Muscle layer of colon (tissue), 2 donors: ENCODE measurements around the gene MXD3.

Source experiments
- H3K27ac ChIP-seq: one replicate; pipeline ENCODE4 v1.7.0; 2013; ENCODE audit warnings: low read depth, mild to moderate bottlenecking, low read length, moderate library complexity
- H3K27me3 ChIP-seq, 2 donors: one replicate each; pipeline ENCODE4 v1.7.0; 2013; ENCODE audit warnings: low read length in 2 of 2, mild to moderate bottlenecking in 2 of 2; ENCODE audit not compliant: insufficient read depth in 2 of 2, control insufficient read depth in 1 of 2
- H3K36me3 ChIP-seq: one replicate; pipeline ENCODE4 v1.7.0; 2013; ENCODE audit warnings: mild to moderate bottlenecking, low read length; ENCODE audit not compliant: insufficient read depth
- H3K4me1 ChIP-seq: one replicate; pipeline ENCODE4 v1.7.0; 2013; ENCODE audit warnings: mild to moderate bottlenecking, low read length; ENCODE audit not compliant: insufficient read depth
- H3K4me3 ChIP-seq, 2 donors: one replicate each; pipeline ENCODE4 v1.7.0; 2013; ENCODE audit warnings: low read length in 2 of 2, low read depth in 1 of 2, mild to moderate bottlenecking in 1 of 2, moderate library complexity in 1 of 2
- H3K9ac ChIP-seq: one replicate; pipeline ENCODE4 v1.7.0; 2013; ENCODE audit warnings: low read length
- H3K9me3 ChIP-seq: one replicate; pipeline ENCODE4 v1.7.0; 2013; ENCODE audit warnings: mild to moderate bottlenecking, low read length
- donor health status: abdominal sarcoma.
- donor health status: Adenocarcinoma of cecum.

MXD3 gene

DNA sequence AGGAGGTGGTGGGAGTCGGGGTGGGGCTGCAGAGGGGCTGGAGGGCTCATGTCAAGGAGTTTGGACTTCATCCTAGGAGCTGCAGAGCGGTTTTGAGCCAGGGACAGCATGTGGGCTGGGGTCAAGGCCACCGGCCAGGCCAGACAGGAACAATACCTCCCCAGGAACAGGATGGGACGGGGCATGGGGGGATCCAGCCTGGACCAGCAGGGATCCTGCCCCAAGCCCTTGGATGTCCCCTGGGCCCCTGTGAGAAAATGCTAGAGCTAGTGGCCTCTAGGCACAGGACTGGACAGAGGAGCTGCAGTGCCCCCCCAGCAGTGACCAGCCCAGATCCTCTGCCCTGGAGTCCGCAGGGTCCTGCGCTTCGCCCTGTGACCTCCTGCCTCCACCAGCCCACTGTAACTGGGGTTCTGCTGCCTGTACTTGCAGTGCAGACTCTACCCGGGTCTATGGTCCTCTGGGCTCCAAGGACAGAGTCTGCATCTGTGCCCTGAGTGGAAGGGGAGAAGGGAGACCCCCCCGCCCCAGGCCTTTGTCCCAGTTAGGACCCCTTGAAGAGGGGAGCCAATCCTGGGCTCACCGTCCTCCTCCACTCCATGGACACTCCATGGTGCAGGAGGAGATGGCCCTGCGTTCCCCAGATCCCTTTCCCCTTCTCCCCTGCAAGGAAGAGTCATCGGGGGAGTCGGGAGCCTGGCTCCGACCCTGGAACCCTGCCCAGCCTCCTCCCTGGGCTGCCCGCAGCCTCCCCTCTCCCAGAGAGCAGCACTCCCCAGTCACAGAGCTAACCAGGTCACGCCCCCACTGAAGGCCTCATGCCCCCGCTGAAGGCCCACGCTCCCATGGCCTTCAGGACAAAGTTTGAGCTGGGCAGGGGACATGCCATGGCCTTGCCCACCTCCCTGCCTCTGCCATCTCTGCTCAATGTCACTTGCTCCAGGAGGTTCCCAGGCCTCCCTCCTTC is 3.0 kb upstream of the MXD3 start:
- Histone ChIP-seq H3K4me3 (no peak overlapping the region), H3K27ac (no peak overlapping the region), H3K4me1 (peaks cover 10% of the 10 kb centered on the region), H3K27me3 (no peaks in the 10 kb centered on the region), H3K9ac (no peak overlapping the region), H3K9me3 (no peaks in the 10 kb centered on the region), H3K36me3 (no peaks in the 10 kb centered on the region)

DNA sequence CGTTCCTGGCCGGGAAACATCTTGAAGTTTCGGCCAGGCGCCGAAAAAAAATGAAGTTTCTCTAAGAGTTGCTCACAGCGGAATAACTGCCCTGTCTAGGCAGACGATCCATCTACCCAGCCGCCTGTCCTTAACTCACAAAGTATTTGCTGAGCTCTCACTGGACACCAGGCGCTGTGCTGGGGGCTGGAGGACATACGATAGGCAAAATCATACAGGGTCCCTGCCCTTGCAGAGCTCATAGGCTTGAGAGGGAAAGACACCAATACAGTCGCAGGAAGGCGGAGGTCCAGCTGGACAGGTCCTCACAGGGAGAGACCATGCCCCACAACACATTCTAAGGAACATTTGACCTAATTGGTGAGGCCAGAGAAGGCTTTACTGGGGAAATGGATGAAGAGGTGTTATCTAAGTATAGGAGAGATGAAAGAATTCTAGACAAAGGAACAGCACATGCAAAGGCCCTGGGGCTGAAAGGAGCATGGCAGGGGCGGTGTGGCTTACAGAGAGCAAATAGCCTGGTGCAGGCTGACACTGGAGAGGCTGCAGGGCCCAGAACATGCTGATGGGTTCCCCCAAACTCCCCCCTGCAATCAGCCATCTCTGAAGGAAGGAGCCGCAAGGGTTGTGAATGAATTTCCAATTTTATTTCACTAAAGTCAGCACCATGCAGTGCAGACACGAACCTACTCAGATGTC is 2.0 kb upstream of the MXD3 start:
- H3K9me3 ChIP-seq = no peaks in the 10 kb centered on the region
- no peak overlapping the region for H3K27ac ChIP-seq
- no peaks in the 10 kb centered on the region for H3K27me3 ChIP-seq
- H3K9ac ChIP-seq = no peak overlapping the region
- H3K4me3 ChIP-seq = no peak overlapping the region
- peaks cover 12% of the 10 kb centered on the region for H3K4me1 ChIP-seq
- H3K36me3 ChIP-seq = no peaks in the 10 kb centered on the region

DNA sequence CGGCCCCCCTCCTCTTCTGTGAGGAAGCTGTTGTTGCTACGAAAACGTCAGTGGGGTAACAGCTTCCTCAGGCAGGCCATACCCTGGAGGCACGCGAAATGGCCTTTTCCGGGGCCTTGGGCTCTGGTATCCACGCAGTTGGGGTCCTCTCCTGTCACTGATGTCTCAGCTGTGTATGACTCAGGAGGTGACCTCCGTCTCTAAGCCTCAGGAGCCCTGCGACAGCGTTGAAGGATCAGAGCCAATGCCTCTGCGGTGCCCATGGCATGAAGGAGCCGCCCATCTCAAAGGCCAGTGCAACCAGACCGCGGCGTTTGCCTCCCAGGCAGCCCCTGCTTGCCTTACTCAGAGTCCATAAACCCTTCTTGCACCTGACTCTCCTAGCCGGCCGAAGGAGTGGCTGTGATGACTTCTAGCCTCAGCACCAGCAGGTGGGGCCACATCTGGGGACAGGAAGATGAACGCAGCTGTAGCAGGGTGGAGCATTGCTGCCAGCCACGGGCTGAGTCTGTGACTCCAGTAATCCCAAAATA is 1.0 kb upstream of the MXD3 start:
- H3K4me3 ChIP-seq = peak overlapping the region in 1 of 2 donors; percentile 34
- H3K4me1 ChIP-seq = peaks cover 12% of the 10 kb centered on the region
- no peak overlapping the region for H3K27ac ChIP-seq

DNA sequence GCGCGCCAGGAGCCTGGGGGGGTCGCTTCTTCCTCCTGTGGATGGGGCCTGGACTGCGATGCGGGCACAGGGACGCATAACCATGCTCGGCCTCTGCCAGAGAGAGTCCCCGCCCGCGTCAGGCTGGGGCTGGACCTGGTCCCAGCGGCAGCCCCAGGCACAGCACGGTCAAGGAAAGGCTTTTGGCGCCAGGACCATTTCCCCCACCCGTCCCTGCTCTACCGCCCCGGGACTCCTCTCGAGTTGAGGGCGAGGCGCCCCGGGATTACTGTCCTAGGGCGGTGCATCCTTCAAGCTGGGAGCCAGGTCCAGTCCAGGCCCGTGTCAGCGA is 341 bp downstream of the MXD3 start:
- Histone ChIP-seq H3K36me3 (peaks cover 6% of the 10 kb centered on the region), H3K9ac (no peak overlapping the region), H3K4me3 (peak overlapping the region; percentile 29 to 68), H3K4me1 (peaks cover 12% of the 10 kb centered on the region), H3K9me3 (no peaks in the 10 kb centered on the region), H3K27me3 (no peaks in the 10 kb centered on the region), H3K27ac (no peak overlapping the region)

More for the DNA sequence above, 1.0 kb upstream of the MXD3 start:
- H3K27me3 ChIP-seq = no peaks in the 10 kb centered on the region
- H3K9me3 ChIP-seq = no peaks in the 10 kb centered on the region
- H3K36me3 ChIP-seq = no peaks in the 10 kb centered on the region
- no peak overlapping the region for H3K9ac ChIP-seq

DNA sequence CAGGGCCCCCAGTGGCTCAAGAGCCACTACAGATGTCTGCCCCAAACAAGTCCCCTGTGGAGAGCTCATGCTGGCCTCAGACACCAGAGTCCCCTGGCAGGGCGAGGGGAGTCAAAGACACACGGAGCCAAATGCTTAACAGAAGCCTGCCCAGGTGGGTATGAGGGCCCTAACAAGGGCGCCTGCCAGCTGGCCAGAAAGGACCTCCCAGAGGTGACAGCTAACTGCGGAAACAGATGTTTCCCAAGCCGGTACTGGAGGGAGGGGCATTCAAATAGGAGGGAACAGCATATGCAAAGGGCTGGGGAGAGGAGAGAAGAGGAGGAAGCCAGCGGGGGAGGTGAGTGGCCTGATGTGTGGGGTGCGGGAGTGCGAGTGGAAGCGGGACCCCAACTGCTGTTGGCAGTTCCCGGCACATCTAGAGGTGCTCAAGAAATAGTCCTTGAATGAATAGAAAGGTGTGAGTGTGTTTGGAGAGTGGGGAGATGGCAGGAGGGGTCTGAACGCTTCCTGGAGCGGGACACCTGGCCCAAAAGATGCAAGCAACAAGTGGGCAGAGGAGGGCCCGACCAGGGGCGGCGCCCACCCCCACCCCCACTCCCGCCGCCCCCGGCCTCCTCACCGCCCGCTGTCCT is 824 bp downstream of the MXD3 start:
- H3K9ac ChIP-seq = no peak overlapping the region
- no peaks in the 10 kb centered on the region for H3K27me3 ChIP-seq
- peaks cover 12% of the 10 kb centered on the region for H3K4me1 ChIP-seq
- no peak overlapping the region for H3K27ac ChIP-seq
- H3K4me3 ChIP-seq = no peak overlapping the region
- peaks cover 10% of the 10 kb centered on the region for H3K36me3 ChIP-seq
- no peaks in the 10 kb centered on the region for H3K9me3 ChIP-seq

DNA sequence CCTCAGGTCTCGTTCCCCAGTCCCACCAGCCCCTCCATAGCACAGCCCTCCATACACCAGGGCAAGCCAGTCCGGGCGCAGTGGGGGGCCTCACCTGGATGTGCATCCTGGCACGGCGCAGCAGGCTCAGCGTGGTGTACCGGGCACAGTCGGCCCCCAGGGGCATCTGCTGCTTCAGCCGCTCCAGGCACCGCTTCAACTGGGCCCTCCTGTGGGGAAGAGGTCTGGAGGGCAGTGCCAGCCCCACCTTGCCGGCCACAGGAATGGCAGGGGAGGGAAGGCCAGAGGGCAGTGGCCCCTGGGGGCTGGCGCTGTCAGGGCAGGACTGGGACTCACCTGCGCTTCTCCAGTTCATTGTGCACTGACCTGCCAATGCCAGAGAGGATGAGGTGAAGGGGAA is 1.4 kb downstream of the MXD3 start:
- no peaks in the 10 kb centered on the region for H3K9me3 ChIP-seq
- no peaks in the 10 kb centered on the region for H3K27me3 ChIP-seq
- H3K27ac ChIP-seq = no peak overlapping the region
- no peak overlapping the region for H3K4me3 ChIP-seq
- peaks cover 16% of the 10 kb centered on the region for H3K4me1 ChIP-seq
- H3K9ac ChIP-seq = no peak overlapping the region
- H3K36me3 ChIP-seq = peaks cover 15% of the 10 kb centered on the region

DNA sequence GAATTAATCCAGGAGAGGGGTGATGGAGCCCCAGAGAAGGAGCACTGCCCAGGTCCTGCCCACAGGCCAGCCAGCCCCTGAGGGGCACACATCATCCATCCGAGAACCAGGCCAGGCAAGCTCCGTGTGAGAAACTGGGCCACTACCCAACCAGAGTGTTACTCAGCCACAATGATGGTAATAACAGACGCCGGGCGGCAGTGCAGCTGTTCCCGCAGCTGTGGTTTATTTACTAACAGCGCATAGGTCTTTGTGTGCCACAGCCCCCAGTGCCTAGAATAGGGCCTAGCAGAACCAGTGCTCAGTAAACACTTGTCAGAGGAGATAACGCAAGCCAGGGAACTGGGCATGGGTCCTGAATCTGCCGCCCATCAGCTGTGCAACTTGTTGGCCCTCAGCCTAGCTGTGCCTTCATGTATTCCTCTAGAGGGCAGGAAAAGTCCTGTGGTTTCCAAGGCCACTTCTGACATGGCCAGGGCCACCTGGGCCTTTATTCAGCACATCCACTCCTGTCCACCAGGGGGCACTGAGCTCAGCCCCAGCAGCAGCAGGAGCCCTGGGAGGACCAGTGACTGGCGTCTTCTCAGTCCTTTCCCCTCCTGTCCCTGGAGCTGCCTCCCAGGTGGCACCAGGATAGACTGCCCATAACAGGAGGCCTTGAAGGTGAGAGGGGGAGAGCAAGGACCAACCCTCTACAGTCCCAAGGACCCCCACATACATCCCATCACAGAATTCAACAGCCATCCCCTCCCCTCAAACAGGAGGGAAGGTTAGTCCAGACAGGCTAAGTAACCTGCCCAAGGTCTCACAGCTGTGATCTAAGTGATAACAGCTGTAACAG is 2.1 kb downstream of the MXD3 start:
- no peak overlapping the region for H3K4me3 ChIP-seq
- peaks cover 24% of the 10 kb centered on the region for H3K4me1 ChIP-seq
- no peaks in the 10 kb centered on the region for H3K27me3 ChIP-seq
- H3K9ac ChIP-seq = no peak overlapping the region
- H3K27ac ChIP-seq = no peak overlapping the region
- H3K9me3 ChIP-seq = no peaks in the 10 kb centered on the region
- H3K36me3 ChIP-seq = peaks cover 15% of the 10 kb centered on the region

DNA sequence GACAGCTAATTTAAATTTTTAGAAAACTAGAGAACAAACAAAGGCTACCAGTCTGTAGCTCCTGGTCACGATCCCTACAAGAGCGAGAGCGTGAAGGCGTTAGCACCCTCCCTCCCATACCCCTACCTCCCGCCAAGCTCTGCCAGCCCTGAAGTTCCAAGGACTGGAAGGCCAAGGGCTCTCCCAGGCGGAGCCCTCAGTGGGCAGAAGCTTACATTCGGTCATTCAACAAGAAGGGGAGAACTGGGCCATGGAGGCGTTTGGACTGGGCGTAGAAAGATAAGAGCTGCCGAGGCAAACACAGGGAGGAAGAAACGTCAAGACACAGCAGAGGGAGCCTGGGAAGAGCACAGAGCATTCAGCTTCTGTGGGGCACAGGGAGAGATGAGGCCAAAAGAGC is 3.0 kb downstream of the MXD3 start:
- H3K9me3 ChIP-seq = no peaks in the 10 kb centered on the region
- peaks cover 15% of the 10 kb centered on the region for H3K36me3 ChIP-seq
- no peaks in the 10 kb centered on the region for H3K27me3 ChIP-seq
- no peak overlapping the region for H3K9ac ChIP-seq
- no peak overlapping the region for H3K27ac ChIP-seq
- H3K4me1 ChIP-seq = peaks cover 28% of the 10 kb centered on the region
- H3K4me3 ChIP-seq = no peak overlapping the region

DNA sequence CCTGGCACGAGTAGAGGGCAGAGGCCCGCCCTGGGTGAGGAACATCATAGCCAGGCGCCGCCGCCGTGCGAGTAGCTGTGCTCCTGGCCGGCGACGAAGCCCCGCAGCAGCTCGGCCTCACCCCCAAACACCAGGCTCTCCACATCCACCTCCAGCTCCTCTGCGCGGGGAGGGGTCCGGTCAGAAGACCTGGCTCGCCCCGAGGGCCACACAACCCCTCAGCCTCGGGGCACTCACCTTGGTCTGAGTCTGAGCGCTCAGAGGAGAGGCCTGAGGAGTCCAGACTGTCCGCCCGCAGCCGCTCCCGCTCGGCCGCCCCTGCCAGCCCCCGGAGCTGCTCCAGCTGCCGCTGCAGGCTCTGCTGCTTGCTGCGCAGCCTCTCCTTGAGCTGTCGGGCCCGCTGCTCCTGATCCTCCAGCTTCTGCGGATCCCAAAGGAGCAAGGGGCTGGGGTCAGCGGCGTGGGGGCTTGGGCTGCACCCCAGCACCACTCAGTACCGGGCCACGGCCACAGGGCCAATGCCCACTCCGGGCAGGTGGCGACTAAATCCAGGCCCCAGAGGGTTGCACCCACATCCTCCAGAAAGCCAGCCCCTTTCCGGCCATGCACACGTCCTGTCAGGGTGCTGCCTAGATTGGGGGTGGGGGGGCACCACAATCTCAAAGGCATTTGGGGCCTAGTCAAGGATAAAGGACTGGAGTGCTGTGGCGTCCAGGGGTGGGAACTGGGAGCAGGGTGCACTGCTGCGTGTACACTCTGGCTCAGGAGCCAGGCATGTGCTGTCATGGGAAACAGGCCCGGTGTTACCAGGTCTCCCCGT is 3.9 kb downstream of the MXD3 start:
- H3K27ac ChIP-seq = no peak overlapping the region
- H3K9ac ChIP-seq = no peak overlapping the region
- no peak overlapping the region for H3K4me3 ChIP-seq
- H3K9me3 ChIP-seq = no peaks in the 10 kb centered on the region
- H3K36me3 ChIP-seq = peaks cover 15% of the 10 kb centered on the region
- no peaks in the 10 kb centered on the region for H3K27me3 ChIP-seq
- peaks cover 28% of the 10 kb centered on the region for H3K4me1 ChIP-seq
